ENCODE measurements around the gene KCNB1.
A peak's percentile ranks its signal among the peaks of the same experiment; 100 is the strongest.

Gene KCNB1

DNA sequence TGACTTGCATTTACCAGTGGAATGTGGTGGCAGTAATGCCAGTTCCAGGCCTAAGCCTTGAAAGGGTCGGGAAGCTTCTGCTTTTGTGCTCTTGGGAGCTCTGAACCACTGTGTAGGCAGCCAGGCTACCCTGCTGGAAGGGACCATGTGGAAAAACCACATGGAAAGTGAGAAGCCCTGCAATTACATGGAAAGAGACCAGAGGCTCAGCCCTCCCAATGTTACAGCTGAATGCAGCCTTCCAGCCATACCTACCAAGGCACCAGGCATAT is 14.9 kb upstream of the KCNB1 start:
- no peak for DNase-seq (ENCODE audit: low spot score)

DNA sequence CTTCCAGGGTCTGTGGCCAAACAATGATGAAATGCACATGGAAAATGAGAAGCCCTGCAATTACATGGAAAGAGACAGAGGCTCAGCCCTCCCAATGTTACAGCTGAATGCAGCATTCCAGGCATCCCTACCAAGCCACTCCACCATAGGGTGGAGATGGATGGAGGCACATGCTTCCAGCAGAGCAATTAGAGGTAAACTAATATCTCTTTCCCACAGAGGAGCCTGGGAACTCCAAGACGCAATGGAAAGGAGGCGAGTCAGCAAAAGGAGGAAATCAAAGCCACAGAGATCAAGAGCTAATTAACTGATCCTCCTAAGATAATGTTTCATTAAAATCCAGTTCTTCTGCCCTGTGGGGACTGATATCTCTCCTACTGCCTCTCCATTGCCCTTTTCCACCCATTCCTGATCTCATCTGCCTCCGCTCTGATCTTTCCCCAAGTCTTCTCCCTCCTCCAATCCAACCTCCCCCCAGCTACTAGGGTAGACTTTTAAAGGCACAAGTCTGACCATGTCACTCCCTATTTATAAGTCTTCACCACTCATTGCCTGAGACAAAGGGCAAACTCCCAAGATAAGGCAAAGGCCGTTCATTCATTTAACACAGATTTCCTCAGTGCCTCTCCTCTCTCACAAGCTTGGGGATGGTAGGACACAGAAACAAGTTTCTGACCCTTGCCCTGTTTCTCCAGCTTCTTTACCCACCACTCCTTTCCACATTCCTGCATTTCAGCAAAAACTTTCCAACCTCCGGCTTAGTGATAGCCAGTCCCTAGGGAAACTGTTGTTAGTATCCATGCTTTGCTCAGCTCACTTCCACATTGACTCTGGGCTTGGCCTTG is 14.3 kb upstream of the KCNB1 start:
- no peak for DNase-seq (ENCODE audit: low spot score)

- no peak for DNase-seq (ENCODE audit: low spot score)
These were observed 13.6 kb upstream of the KCNB1 start for GRCh38 chr20:49496043-49496442.

GRCh38 chr20:49490689-49491088 is 8.2 kb upstream of the KCNB1 start:
- no peak for DNase-seq (ENCODE audit: low spot score)

DNA sequence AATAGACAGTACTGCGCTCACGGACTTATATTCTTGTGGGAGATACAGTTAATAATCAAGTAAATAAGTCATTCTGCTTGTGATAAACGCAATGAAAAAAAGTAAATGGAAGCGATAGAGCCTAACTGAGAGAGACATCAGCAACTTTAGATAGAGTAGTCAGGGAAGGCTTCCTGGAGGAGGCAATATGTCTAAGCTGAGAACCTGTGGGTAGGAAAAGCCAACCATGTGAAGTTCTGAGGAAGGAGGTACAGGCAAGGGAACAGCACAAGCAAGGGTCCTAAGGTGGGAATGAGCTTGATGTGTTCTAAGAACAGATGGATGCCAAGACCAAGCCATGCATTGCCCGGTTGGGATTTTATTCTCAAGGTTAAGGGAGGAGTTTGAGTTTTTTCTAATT is 7.2 kb upstream of the KCNB1 start:
- DNase-seq (ENCODE audit: low spot score) = no peak

GRCh38 chr20:49486064-49486463 is 3.6 kb upstream of the KCNB1 start:
- no peak for DNase-seq (ENCODE audit: low spot score)

DNA sequence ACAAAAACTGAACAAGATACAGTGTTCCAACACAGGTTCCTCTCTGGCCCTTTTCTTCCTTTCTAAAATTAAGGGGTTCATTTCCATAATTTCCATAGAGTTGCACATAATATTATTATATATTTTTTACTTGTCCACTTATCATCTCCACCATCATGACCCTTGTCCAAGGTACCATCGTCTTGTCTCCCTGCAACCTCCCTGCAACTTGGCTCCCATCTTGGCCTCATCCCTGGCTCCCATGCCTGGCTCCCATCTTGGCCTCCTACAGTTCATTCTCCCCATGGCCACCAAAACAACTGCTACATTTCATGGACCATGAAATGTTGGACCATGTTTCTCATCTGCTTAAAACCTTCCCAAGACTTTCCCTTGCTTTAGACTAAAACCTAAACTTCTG is 3.1 kb upstream of the KCNB1 start:
- DNase-seq (ENCODE audit: low spot score) = no peak

DNA sequence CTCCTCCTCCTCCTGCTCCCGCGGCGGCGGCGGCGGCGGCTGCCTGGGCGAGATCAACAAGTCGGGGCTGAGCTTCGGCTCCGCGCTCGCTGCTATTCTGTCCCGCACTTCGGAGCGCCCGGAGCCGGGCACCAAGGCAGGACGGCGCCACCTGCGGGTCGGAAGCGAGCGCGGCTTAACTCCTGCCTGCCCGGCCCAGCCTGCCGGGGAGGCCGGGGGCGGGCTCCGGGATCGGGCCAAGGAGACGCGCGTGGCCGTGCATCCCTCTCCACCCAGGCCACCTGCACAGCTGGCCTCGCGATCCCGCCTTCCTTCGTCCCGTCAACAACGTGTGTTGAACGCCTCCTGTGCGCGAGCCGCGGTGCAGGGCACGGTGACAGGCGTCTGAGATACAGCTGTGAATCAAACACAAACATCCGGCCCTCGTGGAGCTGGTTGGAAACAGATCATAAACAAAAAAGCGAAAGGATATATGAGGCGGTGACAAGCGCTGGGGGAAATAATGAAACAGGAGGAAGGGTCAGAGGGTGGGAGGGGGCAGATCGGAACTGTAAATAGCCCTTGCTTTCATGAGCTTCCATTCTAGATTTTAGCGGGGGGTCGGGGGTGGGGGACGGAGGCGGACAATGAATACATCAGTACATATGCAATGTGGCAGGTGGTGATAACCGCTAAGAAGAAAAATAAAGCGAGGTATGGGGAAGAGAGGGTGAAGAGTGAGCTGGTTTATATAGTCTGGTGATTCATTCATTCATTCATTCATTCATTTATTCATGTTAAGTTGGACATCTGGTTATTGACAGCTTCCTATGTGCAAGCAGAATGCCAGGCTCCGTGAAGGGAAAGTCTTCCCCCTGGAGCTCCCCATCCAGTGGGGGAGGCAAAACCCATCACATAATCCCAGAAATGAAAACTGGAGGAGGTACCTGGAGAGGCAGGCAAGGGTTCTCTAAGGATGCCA is 2.0 kb upstream of the KCNB1 start:
- peak; percentile 32 for DNase-seq (ENCODE audit: low spot score)

DNA sequence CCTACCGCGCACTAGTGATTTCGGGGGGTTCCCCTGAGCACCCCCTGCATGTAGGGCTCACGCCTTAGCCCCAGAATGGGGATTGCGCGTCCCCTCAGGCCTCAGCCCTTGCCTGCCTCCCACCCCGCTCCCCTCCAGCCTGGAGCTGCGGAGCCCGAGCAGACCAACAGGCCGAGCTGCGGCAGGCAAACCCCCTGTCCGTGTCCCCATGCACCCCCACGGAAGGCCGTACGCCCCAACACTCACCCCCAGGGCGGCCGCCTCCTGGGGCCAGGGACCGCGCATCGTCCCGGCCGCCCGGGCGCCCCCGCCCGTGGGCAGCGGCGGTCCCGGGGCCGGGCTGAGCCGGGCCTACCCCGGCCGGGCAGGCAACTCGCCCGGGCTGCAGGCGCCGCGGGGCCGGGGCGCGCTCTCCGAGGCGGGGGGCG is 1.2 kb upstream of the KCNB1 start:
- no peak for DNase-seq (ENCODE audit: low spot score)

DNA sequence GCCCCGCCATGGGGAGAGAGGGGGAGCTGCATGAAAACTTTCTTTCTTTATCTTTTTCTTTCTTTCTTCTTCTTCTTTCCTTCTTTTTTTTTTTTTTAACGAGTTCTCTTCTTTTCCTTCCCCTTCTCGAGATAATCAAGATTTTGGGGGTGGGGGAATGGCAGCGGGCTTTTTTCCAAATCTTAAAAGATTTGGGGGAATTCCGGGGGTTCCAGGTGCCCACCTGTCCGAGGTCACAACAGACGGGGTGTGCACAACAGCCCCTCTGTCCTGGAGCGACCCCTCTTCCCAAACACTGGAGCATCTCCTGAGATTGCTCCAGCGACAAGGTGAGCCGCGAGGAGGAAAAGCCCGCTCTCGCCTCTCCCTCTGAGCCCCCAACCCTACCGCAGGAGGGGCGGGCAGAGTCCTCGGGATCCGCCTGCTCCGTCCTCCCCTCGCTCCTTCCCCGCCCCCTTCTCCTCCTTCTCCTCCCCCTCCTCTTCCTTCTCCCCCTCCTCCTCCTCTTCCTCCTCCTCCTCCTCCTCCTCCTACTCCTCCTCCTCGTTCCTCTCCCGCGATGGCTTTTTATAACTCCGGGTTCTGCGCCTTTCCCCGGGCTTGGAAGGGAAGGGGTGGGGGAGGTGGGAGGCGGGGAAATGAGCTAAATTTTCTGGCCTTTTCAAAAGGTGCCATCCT is 689 bp upstream of the KCNB1 start:
- DNase-seq (ENCODE audit: low spot score) = no peak

DNA sequence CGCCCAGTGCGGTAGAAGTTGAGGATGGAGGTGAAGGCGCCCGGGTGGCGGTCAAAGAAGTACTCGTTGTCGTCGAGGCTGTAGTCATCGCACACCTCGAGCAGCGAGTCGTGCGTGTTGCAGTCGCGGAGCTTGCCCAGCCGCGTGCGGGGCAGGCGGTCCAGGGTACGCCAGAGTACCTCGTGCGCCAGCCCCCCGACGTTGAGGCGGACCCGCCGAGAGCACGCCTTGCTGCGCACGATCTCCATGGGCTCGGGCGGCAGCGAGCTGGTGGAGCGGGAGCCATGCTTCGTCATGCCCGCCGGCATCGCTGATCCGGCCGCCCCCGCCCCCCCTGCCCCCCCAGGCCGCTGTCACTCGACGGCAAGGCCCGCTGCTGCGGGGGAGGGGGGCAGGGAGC is 295 bp downstream of the KCNB1 start:
- DNase-seq (ENCODE audit: low spot score) = no peak

DNA sequence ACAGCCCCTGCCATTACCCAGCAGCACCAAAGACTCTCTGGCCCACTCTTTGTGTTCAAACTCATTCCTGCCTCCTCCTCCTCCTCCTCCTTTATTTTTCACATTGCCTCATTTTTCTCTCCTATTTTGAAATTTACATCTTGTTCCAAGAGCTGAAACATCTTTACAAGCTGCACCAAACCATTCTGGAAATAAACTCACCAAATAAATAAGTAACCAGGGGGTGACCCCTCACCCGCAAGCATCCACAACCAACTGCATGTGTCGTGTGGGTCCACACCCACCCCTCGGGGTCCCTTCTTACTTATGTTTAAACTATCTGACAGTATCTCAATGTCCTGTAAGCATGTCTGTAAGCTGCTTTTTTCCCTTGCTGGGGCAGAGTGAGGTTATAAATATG is 1.4 kb downstream of the KCNB1 start:
- no peak for DNase-seq (ENCODE audit: low spot score)

DNA sequence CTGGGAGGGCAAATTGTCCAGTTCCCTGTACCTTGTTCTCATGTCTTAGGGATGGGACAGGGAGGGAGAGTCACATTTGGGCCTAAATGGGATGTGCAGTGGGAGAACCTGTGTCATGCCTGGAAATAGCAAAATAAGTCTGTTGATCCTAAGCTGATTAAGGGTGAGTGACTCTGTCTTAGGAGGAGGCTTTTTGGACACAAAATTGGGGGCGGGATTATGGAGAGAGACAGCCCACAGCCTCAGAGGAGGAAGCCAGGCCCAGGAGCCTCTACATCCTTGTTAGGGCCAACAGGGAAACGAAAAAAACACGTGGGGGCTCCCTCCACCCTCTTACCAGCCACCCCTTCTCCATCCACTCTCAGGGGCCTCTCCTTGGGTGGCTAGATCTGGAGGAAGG is 2.2 kb downstream of the KCNB1 start:
- no peak for DNase-seq (ENCODE audit: low spot score)

DNA sequence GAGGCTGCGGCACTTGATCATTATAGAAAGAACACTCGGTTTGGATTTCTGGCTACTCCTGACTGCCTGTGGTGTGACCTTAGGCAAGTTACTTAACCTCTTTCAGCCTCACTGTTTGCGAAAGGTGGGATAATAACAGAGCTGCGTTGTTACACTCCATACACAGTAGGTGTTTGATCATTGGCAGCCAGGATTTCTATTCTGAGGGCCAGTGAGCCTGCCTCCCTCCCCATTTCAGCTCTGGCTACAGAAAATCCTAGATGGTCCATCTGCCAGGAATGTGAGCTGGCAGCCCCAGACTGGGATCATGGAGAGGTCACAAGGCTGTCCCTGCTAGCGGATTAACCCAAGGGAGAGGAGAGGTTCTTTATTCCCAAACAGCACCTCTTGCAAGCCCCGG is 2.7 kb downstream of the KCNB1 start:
- no peak for DNase-seq (ENCODE audit: low spot score)

DNA sequence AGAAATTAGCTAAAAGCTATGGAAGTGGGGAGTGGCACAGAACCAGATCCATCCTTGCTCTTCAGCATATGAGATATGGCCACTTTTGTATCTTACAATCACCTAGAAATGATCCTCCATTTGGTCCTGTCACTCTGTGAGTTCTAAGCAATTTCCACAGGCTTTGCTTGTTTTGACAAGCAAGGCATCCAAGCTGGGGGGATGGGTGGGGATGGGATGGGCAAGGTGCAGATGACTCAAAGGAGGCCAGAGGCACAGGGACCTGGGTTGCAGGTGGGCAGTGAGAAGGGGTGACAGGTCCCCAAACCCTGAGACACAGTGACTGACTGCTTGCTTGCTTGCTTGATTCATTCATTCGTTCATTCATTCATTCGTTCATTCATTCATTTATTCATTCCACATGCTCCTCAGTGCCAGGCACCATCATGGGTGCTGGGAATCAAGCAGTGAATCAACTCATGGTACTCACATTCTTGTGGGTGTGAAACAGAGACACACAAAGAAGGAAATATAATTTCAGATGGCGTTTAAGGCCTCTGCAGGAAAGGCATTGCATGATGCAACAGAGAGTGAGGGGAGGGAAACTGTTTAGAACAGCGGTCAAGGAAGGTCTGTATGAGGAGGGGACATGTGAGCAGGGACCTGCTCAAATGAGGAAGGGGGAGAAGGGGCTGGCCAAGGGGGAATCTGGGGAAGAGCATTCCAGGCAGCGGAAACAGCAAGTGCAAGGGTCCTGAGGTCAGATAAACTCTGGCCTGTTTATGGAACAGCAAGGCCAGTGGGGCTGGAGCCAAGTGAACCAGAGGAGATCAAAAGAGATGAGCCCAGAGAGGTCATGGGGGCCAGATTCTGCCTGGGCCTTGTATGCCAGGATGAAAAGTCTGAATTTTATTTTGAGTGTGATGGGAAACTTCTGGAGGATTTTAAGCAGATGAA is 3.4 kb downstream of the KCNB1 start:
- DNase-seq (ENCODE audit: low spot score) = no peak

GRCh38 chr20:49478266-49478665 is 4.2 kb downstream of the KCNB1 start:
- no peak for DNase-seq (ENCODE audit: low spot score)

DNA sequence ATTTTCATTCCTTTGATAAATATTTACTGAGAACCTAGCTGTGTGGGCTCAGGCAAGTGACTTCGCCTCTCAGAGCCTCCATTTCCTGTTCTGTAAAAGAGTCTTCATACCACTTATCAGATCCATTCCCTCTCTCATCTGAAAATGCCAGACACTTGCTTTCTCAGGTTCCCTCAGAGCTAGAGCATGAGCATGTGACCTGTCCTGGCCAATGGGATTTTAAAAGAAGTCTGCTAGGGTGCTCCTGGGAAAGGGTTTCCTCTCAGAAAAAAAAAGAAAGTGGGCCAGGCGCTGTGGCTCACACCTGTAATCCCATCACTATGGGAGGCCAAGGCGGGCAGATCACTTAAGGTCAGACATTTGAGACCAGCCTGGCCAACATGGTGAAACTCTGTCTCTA is 5.3 kb downstream of the KCNB1 start:
- no peak for DNase-seq (ENCODE audit: low spot score)

- DNase-seq (ENCODE audit: low spot score) = no peak
These were observed 6.5 kb downstream of the KCNB1 start for GRCh38 chr20:49476016-49476355.

- DNase-seq (ENCODE audit: low spot score) = no peak
These were observed 7.0 kb downstream of the KCNB1 start for GRCh38 chr20:49475292-49476015.

- no peak for DNase-seq (ENCODE audit: low spot score)
These were observed 11.1 kb downstream of the KCNB1 start for GRCh38 chr20:49471397-49471796.

DNA sequence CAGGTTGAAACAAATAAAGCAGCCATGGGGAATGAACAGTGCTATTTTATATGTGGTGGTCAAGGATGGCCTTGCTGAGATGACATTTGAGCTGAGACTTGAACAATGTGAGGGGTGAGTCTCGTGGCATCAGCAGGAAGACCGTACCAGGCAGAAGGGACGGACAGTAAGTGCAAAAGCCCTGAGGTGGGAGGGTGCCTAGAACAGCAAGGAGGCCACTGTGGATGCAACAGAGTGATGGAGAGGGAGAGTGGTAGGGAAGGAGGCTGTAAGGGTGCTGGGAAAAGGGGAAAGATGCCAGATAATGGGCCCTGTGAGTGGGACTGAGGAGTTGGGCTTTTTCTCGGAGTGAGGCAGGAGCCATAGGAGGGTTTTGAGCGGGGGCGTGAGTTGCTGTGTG is 11.5 kb downstream of the KCNB1 start:
- no peak for DNase-seq (ENCODE audit: low spot score)
